ENCODE data around the gene GNAT3.

GNAT3 gene

DNA sequence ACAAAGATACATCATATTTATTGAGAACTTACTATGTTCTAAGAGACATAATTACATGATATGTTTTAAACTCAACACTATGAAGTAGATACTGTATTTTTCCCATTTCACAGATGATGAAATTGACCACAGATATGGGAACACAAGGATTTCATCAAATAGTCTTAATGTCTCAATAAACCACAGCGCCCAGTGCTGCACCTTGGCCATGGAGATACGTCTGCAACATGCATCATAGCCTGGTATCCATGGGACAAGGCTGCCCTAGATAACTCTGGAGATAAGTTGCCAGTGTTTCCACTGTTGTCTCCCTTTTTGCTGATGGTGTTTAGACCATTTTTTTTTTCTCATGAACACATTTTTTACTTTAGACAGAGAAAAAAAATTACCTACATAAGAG, 97.5 kb downstream of the GNAT3 start:
- DNase-seq: no peak

DNA sequence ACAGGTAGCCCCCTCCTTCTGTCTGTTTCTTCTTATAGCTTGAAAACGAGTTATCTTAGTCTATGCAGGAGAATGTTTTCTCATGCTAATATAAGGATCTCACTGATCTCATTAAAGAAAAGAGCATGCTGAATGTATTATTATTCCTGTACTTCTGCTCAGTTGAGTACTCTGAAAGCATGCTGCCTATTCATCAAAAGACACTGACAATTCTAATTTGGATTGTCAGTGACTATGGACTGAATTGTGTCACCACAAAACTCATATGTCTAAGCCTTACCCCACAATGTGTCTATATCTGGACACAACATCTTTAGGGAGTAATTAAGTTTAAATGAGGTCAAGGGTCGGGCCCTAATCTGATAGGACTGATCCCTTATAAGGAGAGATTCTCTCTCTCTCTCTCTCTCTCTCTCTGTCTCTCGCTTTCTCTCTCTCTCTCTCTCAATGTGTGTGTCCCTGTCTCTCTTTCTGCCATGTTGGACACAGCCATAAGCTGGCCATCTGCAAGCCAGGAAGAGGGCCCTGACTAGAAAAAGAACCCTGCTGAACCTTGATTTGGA, 98.4 kb downstream of the GNAT3 start:
- no peak for DNase-seq

DNA sequence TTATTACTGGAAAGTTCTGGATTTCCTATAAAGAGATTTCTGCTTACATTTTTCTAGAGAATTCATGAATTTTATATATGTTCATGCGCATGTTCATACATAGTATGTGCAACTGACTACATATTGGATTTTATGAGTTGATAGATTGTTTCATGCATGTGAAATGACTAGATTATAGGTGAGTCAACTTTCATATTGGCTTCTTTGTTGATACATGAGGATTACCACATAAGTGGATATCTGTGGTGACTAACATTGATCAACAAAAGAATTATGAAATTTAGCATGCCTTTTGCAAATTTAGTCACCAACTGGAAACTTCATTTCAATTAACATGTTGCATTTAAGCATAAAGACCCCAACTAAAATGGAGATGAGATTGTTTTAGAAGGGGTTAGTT, 99.0 kb downstream of the GNAT3 start:
- DNase-seq: no peak

GRCh38 chr7:80411621-80412020, 100.2 kb downstream of the GNAT3 start:
- DNase-seq: no peak

DNA sequence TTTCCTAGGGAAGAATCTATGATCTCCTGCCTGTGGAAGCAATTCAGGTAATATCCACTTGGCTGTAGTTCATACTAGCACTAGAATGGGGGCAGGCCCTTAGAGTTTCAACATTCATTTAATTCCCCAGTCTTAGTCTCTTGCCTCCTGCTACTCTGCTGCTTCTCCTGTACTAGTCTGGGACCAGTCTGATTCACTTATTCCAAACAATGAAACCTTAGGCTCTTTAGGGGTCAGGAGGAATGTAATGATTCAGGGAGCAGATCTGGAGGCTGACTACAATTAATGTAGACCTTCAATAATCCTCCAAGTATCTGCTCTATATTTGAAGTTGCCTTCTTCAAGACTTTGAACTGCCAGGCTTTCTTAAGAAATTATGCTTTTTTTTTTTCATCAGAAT, 101.8 kb downstream of the GNAT3 start:
- no peak for DNase-seq

All from activated CD4-positive, alpha-beta T cell treated with anti-CD3 and anti-CD28 coated beads, Interleukin-2, Interleukin-6, amounts not matched to agents 100 ng/mL and 50 ng/mL, durations not matched to agents 16 hours and 8 hours (primary cell).